OCI-LY1 (cell line): ENCODE results near the gene MAGEB1.

Experiments
- H2AFZ ChIP-seq: fragments of 200-600 bp; sonication (generic), shearing (Covaris generic); 2 replicates; pipeline ENCODE4 v1.6.0; 2014; ENCODE audit warnings: antibody characterized with exemption, mild to moderate bottlenecking, low read length
- H3F3A ChIP-seq: fragments of 200-600 bp; sonication (generic), shearing (Covaris generic); 2 replicates; pipeline ENCODE4 v1.6.0; 2014; ENCODE audit warnings: mild to moderate bottlenecking, antibody characterized with exemption, low read length, moderate library complexity; ENCODE audit not compliant: insufficient read depth
- H3K27ac ChIP-seq: fragments of 200-600 bp; sonication (generic); 2 replicates; pipeline ENCODE4 v1.5.1; 2014; ENCODE audit warnings: low read length, mixed run types, mild to moderate bottlenecking, low read depth; ENCODE audit not compliant: poor library complexity, severe bottlenecking
- H3K27me3 ChIP-seq: fragments of 200-600 bp; sonication (generic); 2 replicates; pipeline ENCODE4 v1.6.0; 2014; ENCODE audit warnings: antibody characterized with exemption, mild to moderate bottlenecking, low read length, moderate library complexity; ENCODE audit not compliant: insufficient read depth
- H3K36me3 ChIP-seq: fragments of 200-600 bp; sonication (generic); 2 replicates; pipeline ENCODE4 v1.6.1; 2014; ENCODE audit warnings: mild to moderate bottlenecking, antibody characterized with exemption, low read length, moderate library complexity, mixed read lengths; ENCODE audit not compliant: insufficient read depth
- H3K4me1 ChIP-seq: fragments of 200-600 bp; sonication (generic); 2 replicates; pipeline ENCODE4 v1.5.1; 2014; ENCODE audit warnings: mild to moderate bottlenecking, low read length, moderate library complexity; ENCODE audit not compliant: insufficient read depth, severe bottlenecking
- H3K4me2 ChIP-seq: fragments of 200-600 bp; sonication (generic), shearing (Covaris generic); 2 replicates; pipeline ENCODE4 v1.6.1; 2014; ENCODE audit warnings: low read length
- H3K4me3 ChIP-seq: fragments of 200-600 bp; sonication (generic); 2 replicates; pipeline ENCODE4 v1.5.1; 2014; ENCODE audit warnings: low read length, low read depth, mild to moderate bottlenecking, mixed read lengths; ENCODE audit not compliant: poor library complexity, severe bottlenecking
- H3K79me2 ChIP-seq: fragments of 200-600 bp; shearing (Covaris generic); 2 replicates; pipeline ENCODE4 v1.6.1; 2016; ENCODE audit warnings: mixed run types, low read length, mixed read lengths; ENCODE audit not compliant: insufficient read depth
- H3K9ac ChIP-seq: fragments of 200-600 bp; sonication (generic), shearing (Covaris generic); 2 replicates; pipeline ENCODE4 v1.6.1; 2014; ENCODE audit warnings: mild to moderate bottlenecking, low read length, mixed read lengths
- H3K9me2 ChIP-seq: fragments of 200-600 bp; sonication (generic), shearing (Covaris generic); 2 replicates; pipeline ENCODE4 v1.6.1; 2014; ENCODE audit warnings: low read depth, mild to moderate bottlenecking, low read length, mixed read lengths
- H3K9me3 ChIP-seq: fragments of 200-600 bp; shearing (Covaris generic); 2 replicates; pipeline ENCODE4 v1.6.1; 2014; ENCODE audit warnings: low read length, mixed read lengths
- H4K20me1 ChIP-seq: fragments of 200-600 bp; sonication (generic), shearing (Covaris generic); 2 replicates; pipeline ENCODE4 v1.6.0; 2016; ENCODE audit warnings: mild to moderate bottlenecking, low read length; ENCODE audit not compliant: insufficient read depth
- EZH2 ChIP-seq: fragments of 200-600 bp; sonication (generic), shearing (Covaris generic); IDR thresholded peaks from 2 replicates; pipeline ENCODE4 v1.8.0; 2017; ENCODE audit warnings: borderline replicate concordance, mixed run types, mild to moderate bottlenecking, antibody characterized with exemption, low read length, moderate library complexity, mixed read lengths
- TF ChIP-seq, protein P1 (sequence below): fragments of 200-600 bp; sonication (generic), shearing (Covaris generic); IDR thresholded peaks from 2 replicates; pipeline ENCODE4 v1.5.1; 2017; ENCODE audit warnings: mild to moderate bottlenecking, antibody characterized with exemption, low read length, moderate library complexity, mixed read lengths

The MAGEB1 gene

DNA sequence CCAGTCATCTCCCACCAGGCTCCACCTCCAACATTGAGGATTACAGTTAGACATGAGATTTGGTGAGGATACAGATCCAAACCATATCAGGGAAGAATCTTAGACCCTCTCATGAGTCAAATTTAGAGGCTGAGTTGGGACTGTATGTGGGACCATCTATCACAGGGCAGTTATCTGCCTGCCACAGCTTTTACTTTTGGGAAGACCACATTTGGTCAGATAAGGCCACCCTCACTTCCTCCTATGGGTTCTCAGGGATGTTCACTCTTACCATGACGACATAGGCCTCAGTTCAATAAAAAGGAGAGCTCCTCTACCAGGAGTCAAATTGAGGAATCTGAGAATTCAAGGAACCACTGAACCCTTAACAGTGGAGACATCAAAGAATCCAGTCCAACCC, 29.5 kb upstream of the MAGEB1 start:
- no peaks in the 10 kb centered on the region for H3K4me1 ChIP-seq
- H2AFZ ChIP-seq = no peak overlapping the region
- no peaks in the 10 kb centered on the region for H3K9me3 ChIP-seq
- H3K79me2 ChIP-seq = no peaks in the 10 kb centered on the region
- H3K27me3 ChIP-seq = no peaks in the 10 kb centered on the region
- no peak for TF ChIP-seq EZH2
- TF ChIP-seq, protein P1, sequence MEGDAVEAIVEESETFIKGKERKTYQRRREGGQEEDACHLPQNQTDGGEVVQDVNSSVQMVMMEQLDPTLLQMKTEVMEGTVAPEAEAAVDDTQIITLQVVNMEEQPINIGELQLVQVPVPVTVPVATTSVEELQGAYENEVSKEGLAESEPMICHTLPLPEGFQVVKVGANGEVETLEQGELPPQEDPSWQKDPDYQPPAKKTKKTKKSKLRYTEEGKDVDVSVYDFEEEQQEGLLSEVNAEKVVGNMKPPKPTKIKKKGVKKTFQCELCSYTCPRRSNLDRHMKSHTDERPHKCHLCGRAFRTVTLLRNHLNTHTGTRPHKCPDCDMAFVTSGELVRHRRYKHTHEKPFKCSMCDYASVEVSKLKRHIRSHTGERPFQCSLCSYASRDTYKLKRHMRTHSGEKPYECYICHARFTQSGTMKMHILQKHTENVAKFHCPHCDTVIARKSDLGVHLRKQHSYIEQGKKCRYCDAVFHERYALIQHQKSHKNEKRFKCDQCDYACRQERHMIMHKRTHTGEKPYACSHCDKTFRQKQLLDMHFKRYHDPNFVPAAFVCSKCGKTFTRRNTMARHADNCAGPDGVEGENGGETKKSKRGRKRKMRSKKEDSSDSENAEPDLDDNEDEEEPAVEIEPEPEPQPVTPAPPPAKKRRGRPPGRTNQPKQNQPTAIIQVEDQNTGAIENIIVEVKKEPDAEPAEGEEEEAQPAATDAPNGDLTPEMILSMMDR = no peak
- H3K9me2 ChIP-seq = no peaks in the 10 kb centered on the region
- no peaks in the 10 kb centered on the region for H3K36me3 ChIP-seq
- H3K4me3 ChIP-seq = no peak overlapping the region
- H4K20me1 ChIP-seq = no peaks in the 10 kb centered on the region
- H3K4me2 ChIP-seq = no peak overlapping the region
- H3F3A ChIP-seq = no peaks in the 10 kb centered on the region
- no peak overlapping the region for H3K27ac ChIP-seq
- H3K9ac ChIP-seq = no peak overlapping the region

DNA sequence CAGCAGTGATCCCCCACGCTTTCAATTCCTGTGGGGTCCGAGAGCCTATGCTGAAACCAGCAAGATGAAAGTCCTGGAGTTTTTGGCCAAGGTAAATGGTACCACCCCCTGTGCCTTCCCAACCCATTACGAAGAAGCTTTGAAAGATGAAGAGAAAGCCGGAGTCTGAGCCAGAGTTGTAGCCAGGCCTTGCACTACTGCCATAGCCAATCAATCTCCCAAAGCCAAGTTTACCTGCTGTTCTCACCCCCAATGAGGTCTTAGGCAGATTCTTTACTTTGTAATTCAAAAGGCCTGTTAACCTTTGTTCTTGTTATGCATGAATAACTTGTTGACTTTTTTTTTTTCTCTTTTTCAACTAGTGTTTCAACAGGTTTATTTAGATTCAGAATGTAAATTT, 27.6 kb upstream of the MAGEB1 start:
- Histone ChIP-seq H3K9me3 (no peaks in the 10 kb centered on the region), H3K27ac (no peak overlapping the region), H3K36me3 (no peaks in the 10 kb centered on the region), H3K27me3 (no peaks in the 10 kb centered on the region), H3K4me3 (no peak overlapping the region), H2AFZ (no peak overlapping the region), H3F3A (no peaks in the 10 kb centered on the region), H3K9ac (no peak overlapping the region), H3K9me2 (no peaks in the 10 kb centered on the region), H3K4me2 (no peak overlapping the region), H3K4me1 (no peaks in the 10 kb centered on the region), H3K79me2 (no peaks in the 10 kb centered on the region), H4K20me1 (no peaks in the 10 kb centered on the region)
- TF ChIP-seq, protein P1 = no peak
- no peak for TF ChIP-seq EZH2

DNA sequence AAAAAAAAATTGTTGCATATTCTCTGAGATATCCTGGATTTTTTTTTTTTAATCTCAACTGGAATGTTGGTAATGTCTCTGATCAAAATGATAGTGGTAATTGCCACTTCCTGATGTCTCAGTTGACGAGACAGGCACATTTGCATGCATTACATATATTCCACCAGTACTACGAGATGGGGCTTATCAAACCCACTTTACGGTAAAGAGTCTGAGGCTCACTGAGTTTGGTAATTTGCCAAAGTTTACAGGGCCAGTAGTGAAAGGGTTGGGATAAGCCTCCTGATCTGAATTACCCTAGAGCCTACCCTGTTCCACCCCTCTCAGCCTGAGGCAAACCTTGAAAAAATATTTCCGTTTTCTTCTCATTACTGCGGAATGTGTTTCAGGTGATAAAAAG, 26.3 kb upstream of the MAGEB1 start:
- Histone ChIP-seq H3K4me3 (no peak overlapping the region), H3K9me2 (no peaks in the 10 kb centered on the region), H3K27me3 (no peaks in the 10 kb centered on the region), H3K4me2 (no peak overlapping the region), H3F3A (no peaks in the 10 kb centered on the region), H3K9ac (no peak overlapping the region), H3K4me1 (no peaks in the 10 kb centered on the region), H3K27ac (no peak overlapping the region), H3K9me3 (no peaks in the 10 kb centered on the region), H3K79me2 (no peaks in the 10 kb centered on the region), H2AFZ (no peak overlapping the region), H3K36me3 (no peaks in the 10 kb centered on the region), H4K20me1 (no peaks in the 10 kb centered on the region)
- TF ChIP-seq, protein P1 = no peak
- no peak for TF ChIP-seq EZH2
